GM19239 (cell line): ENCODE data around the gene GNAT1.
"Not testable (repeated sequence)": the region's sequence is repeated elsewhere in the genome, so short reads cannot be mapped to it uniquely, and the experiment has no call there.

Experiments used
- DNase-seq: peaks from one replicate; pipeline ENCODE4 v3.0.0; 2011; ENCODE audit warnings: low spot score; ENCODE audit not compliant: insufficient read length
- FAIRE-seq: peaks from 2 replicates; lab custom pipeline; 2011; peaks lifted over from hg19 to GRCh38; lab: Jason Lieb, UNC

Gene GNAT1

DNA sequence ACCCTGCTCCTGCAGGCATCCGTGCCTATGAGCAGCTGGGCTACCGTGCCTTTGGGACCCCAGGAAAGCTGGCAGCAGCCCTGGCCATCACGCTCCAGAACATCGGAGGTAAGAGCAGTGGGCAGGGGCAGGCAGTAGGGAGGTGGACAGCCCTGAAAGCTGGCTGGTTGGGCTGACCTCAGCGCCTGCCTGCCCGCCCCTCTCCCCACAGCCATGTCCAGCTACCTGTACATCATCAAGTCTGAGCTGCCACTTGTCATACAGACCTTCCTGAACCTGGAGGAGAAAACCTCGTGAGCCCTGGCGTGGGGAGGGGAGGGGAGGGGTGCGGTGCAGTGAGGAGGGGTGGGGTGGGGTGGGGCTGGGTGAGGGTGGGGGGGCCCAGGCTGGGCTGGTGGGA, 24.1 kb downstream of the GNAT1 start:
- no peak for DNase-seq

DNA sequence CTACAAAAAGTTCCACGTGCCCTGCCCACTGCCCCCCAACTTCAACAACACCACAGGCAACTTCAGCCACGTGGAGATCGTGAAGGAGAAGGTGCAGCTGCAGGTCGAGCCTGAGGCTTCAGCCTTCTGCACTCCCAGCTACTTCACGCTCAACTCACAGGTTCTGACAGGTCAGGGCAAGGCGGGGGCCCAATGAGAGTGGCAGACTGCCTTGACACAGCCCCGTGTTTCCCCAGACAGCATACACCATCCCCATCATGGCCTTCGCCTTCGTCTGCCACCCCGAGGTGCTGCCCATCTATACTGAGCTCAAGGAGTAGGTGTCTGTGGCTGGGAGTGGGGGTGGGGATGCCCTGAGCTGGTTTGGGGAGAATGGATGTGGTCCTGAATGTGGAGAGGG, 26.3 kb downstream of the GNAT1 start:
- DNase-seq (no peak), FAIRE-seq (no peak)

More for the DNA sequence above, 24.1 kb downstream of the GNAT1 start:
- FAIRE-seq = no peak

DNA sequence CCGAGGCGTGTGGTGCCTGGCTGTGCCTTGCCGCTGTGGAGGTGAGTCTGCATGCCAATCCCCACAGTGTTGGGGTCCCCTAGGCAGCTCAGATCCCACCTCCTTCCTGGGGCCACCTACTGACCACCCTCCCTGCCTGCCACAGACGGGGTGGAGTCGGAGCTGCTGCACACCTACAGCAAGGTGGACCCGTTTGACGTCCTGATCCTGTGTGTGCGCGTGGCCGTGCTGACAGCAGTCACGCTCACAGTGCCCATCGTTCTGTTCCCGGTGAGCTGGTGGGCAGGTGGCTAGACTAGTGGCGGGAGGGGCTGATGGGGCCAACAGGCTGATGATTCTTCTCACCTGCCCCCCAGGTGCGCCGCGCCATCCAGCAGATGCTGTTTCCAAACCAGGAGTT, 27.0 kb downstream of the GNAT1 start:
- no peak for DNase-seq
- no peak for FAIRE-seq

DNA sequence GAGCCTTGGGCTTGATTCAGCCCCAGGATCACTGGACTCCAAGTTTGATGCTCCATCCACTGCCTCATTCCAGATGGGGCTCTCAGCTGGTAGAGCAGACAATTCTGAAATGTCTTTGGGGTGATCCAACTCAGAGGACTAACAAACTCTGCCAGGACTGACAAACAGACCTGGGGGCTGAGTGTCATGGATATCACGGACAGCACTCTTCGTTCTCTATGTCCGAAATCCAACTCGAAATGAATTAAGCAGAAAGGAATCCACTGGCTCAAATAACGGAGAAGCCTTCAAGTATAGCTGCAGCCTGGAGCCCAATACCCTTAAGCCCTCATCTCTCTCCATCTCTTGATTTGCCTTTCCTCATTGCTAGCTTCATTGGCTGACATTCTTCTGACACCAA, 27.9 kb downstream of the GNAT1 start:
- DNase-seq (no peak), FAIRE-seq (no peak)

DNA sequence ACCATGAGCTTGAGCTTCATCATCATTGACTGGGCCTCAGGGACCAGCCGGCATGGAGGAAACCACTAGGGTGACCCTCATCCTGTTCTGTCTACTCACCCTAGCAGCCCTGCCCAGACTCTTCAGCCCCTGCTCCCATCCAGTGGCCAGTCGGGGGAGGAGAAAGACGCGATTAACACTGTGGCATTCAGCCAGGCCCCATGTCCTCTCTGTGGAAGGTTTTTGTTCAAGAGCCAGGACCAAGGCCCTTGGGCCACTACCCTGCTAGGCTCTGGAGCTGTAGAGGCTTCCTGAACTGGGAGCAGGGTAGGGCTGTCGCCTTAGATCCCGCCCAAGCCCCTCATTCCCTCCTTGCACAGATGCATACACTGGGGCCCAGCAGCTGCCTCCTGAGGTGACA, 28.7 kb downstream of the GNAT1 start:
- FAIRE-seq (no peak), DNase-seq (no peak)

DNA sequence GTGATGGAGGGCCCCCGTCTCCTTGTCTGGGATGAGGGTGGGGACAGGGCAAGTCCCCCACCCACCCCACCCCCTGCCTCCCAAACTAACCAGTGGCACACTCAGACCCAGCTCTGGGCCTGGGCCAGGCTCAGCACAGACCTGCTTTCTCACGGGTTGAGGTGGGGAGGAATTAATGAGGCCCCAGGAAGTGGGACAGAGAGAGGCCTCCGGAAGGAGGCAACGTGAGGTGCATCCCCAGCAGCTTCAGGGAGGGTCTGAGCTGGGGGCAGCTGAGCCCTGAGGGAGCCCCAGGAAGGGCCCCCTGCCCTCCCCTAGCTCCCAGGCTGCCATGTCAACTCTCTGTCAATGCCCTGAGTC, 29.6 kb downstream of the GNAT1 start:
- FAIRE-seq = no peak
- no peak for DNase-seq

DNA sequence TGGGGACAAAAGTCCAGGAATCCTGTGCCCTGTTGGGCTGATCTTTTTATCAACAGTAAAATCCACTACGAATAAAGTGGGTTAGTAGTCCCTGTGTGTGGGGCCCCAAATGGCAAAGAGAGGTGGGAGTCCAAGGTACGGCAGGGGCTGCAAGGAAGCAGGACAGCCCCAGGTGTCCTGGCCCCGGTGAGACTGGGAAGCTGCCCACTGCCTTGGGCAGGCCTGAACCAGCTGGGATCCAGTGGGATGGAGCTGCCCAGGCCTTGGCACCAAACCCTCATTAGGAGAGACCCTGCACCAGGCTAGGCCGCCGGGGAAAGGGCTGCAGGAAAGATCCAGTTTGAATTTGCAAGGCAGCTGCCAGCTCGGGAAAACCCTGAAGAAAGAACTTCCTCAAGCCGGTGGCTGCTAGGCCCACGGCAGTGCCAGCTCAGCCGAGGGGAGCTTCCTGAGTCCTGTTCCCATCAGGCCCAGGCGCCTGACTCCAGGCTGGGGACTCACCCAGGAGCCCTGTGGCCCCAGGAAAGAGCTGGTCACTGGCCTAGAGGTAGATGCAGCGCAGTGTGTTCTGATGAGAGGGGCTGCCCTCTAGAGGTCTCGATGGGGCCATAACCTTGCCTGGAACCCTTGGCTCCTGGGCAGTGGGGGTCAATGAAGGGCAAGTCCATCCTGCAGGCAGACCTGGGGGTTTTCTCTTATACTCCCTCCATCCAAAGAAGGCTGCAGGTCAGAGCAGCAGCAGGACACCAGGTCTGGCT, 30.2 kb downstream of the GNAT1 start:
- FAIRE-seq (no peak), DNase-seq (no peak)

DNA sequence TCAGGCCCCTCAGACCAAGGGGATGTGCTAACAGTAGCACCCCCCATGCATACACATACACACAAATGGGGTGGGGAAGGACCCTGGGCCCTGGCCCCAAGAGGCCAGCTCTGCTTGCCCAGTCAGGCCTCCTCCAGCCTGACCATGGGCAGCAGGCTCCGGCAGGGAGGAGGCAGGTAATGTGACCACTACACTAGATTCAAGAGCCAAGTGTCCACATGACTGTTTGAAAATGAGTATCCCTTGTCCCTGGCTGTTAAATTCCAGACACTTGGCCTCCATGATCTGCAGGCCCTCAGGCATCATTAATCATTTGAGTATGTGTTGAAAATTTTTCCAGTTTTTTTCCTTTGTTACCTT, 30.7 kb downstream of the GNAT1 start:
- no peak for FAIRE-seq

DNA sequence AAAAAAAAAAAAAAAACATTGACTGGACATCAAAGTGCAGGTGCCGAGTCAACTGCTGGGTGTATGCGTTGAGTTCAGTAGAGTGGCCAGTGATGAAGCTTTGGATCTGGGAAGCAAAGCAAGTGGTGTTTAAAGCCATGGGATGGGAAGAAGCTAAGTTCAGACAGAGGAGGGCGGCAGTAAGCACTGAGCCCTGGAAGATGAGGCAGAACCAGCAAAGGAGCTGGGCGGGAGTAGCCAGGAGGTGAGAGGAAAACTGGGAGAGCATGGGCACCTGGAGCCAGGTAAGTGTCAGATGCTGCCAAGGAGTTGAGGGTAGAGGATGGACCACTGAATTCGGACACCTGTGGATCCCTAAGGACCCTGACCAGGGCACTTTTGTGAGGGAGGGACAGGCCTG, 33.2 kb downstream of the GNAT1 start:
- DNase-seq (no peak), FAIRE-seq (no peak)

More for the DNA sequence above, 30.7 kb downstream of the GNAT1 start:
- no peak for DNase-seq

DNA sequence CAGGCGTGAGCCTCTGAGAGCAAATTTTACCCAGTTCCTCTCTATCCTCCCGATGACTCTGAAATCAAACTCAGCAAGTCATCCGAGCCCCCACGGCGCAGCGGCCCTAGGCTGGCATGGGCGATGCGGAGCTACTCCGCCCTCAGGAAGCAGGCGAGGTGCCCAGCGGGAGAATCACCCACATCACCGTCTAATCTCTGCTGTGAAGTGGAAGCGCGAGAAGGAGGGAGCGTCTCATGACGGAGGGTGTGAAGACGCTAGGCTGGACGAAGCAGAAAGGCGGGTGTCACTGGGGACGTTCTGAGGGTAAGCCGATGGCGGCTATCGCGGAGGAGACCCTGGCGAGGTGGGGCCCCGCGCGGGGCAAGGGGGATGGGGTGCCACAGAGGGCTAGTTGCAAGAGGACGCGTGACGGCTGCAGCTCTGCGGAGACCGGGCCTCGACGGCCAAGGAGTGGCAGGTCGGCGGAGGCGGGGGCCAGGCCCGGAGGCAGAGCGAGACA, 35.5 kb downstream of the GNAT1 start:
- FAIRE-seq (peak; percentile 84), DNase-seq (no peak)

DNA sequence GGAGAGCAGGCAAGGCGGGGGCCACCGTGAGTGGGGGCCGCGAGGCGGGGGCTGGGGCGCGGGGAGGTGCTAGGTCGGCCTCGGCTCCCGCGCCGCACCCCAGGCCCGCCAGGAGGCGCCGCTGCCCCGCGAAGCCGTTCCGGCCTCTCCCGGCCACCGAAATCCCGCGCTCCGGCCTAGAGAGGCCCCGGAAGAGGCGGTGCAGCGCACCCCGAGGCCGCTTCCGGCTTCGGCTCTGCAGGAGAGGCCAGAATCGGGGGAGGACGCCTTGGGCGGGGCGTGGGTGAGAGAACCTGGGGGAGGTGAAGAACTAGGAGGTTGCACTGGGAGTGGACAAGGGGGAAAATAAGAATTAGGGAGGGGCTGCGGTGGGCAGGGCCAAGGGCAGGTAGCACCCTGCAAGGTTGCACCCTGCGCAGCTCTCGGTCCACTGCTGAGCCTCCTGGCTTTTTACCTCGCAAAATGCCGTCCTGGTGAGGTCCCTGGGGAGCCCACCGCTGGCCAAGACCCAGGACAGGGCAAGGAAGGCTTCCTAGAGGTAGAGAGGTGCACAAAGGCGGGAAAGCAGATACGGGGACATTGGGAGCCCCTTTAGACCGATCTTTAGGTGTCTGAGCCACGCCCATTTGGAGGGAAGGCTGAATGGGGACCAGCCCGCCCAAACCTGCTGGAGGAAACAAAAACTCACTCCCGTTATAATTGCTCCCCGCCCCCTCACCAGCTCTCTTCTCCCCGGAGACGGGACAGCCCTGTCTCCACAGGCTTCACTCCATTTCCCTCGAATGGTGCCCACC, 36.2 kb downstream of the GNAT1 start:
- DNase-seq (peak; percentile 92), FAIRE-seq (peak; percentile 87)

DNA sequence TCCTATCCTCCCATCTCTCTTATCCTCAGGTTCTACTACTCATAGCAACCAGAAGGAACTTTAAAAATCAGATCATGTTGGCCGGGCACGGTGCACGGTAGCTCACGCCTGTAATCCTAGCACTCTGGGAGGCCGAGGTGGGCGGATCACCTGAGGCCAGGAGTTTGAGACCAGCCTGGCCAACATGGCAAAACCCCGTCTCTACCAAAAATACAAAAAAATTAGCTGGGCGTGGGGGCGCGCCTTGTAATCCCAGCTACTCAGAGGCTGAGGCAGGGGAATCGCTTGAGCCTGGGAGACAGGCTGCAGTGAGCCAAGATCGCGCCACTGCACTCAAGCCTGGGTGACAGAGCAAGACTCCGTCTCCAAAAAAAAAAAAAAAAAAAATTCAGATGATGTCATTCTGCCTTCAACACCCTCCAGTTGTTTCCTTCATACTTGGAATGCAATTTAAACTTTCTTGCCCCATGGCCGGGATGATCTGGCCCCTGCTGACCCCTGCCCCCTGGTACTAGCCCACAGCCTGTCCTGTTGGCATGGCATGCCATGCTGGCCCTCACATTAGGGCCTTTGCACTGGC, 36.9 kb downstream of the GNAT1 start:
- not testable (repeated sequence) for FAIRE-seq

DNA sequence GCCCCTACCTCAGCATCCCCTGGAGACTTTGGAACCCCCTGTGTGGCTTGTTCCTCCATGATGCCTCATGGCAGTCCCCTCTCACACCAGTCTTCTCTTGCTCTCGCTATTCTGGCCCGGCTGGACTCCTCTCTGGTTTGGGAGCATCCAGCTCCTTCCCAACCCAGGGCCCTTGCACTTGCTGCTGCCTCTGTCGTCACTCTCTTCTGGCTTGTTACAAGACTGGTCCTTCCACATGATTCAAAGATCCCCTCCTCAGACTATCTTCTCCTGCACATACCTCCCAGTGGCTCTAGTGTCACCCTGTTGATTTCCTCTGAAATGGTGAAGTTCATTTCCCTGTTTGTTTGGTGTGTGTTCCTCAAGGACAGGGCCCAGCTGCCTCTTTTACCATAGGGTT, 38.1 kb downstream of the GNAT1 start:
- FAIRE-seq (no peak), DNase-seq (no peak)

More for the DNA sequence above, 36.9 kb downstream of the GNAT1 start:
- DNase-seq = not testable (repeated sequence)

DNA sequence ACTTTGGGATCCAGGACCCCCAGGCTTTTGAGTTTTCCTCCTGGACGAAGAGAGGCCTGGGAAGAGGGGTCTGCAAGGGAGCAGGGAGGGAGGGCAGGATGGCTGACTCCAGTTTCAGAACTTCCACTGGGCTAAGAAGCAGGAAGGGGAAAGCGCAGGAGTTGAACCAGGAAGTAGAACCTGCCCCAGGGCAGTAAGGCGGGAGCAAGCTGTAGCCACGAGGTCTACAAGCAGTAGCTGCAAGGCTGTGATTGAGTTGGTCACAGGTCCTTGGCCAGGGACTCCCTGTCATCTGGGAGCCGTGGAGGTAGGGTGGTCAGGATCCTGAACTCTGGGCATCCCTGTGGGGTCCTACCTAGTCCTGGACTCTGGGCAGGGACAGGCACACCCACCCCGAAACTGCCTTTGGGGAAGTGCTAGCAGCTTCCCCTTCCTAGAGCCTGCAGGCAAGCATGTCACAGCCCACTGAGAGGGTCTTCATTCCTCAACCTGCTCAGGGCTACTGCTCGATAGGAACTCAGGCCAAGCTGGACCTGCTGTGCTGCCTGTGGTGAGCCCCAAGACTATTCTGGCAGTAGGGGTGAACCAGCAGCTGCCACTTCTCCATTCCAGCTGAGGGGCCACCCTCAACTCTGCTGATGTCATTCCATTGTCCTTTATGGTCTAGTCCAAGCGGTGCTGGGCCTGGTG, 38.8 kb downstream of the GNAT1 start:
- FAIRE-seq (no peak), DNase-seq (no peak)

DNA sequence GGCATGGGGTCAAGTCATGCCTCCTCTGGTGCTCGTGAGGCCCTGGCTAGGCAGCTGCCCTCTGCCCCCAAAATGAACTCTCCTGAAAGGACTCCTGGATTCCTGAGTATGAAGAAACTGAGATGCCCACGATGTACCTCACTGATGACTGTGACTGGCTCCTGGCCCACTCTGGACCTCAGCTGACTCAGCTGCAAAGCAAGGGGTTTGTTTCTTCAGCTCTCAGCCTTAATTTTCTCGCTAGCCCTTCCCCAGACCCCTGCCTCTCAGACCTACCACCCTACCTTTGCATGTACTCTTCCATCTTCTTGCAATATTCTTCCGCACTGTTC, 39.4 kb downstream of the GNAT1 start:
- FAIRE-seq (no peak), DNase-seq (no peak)

DNA sequence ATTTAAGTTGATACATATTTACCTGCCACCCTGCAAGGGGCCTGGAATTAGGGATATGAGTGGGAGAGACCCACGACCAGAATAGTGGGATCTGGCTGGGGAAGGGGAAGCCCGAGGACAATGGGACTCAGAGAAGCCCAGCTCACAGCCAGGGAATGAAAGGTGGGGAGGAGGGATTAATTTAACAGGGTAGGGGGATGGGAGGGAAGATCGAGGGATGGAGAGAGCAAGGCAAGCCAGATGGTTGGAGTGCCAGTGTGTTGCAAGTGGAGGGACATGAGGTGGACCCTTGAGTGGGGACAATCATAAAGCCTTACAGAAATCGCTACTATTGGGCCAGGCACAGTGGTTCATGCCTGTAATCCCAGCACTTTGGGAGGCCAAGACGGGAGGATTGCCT, 40.2 kb downstream of the GNAT1 start:
- FAIRE-seq (no peak), DNase-seq (no peak)

DNA sequence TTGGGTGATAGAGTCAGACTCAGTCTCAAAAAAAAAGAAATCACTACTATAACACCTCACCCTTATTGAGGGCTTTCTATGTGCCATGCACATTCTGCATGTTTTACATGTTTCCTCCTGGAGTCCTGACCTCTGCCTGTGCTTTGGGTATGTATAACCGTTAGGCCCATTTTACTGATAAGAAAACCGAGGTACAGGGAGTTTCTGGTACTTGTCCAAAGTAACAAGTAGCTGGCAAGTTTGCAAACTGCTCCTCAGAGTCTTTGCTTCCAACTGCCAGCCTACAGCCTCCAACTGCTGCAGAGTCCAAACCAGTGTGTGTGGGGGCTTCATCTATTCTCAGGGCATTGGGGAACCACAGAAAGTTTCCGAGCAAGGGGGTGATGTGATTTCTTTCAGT, 40.9 kb downstream of the GNAT1 start:
- DNase-seq (no peak), FAIRE-seq (no peak)

DNA sequence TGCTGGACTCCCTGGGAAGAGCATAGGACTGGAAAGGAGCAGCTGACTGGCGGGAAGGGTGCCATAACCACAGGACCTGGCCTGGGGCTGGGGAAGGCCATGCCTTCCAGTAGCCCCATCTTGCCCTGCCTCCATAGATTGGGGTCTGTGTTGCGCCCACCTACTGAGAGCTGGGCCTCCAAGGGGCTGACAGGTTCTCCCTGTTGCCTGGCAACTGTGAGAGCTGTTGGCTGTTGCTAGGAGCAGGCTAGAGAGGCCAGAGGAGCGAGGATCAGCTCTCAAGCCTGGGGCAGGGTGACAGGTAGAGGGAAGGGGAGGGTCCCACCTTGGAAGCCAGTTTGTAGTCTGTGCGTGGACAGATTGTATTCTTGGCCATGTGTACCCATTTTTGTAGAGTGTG, 41.8 kb downstream of the GNAT1 start:
- FAIRE-seq (no peak), DNase-seq (no peak)

DNA sequence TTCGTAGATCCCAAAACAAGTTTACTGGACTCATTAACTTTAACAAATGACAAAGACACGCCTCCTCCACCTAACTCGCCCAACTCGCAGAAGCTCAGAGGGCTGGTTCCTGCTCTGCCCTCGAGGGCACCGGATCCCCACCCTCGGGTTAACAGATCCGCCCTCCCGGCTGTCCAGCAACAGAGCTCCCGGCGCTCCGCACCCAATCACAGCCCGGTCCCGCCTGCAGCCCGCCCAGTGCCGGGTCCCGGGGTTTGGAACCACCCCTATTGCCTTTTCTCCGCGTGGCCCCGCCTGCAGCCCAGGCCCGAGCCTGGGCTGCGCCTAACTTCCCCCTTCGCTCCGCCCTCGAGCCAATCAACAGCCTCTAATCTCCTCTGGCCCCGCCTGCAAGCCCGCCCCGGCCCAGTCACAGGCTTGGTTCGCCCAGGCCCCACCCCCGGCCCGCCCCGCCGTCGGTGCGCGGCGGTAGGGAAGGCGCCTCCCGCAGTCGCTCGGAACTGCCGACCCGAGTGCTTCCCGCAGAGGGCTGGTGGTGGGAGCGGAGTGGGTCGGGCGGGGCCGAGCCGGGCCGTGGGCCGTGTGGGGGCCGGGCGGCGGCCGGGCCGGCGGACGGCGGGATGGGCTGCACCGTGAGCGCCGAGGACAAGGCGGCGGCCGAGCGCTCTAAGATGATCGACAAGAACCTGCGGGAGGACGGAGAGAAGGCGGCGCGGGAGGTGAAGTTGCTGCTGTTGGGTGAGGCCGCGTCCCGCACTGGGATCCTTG, 44.5 kb downstream of the GNAT1 start, which contains the start of gene GNAI2:
TSS of gene GNAI2 (plus strand) at position 489 of the 768 bp plus-strand sequence. CDS start at position 621, 132 bp downstream.
- peak; percentile 95 for DNase-seq
- FAIRE-seq = peak; percentile 96
